HUES64 (cell line): Measurements from ENCODE around the gene SMYD3.

Experiments used
- H3K27ac ChIP-seq: 2 replicates; pipeline ENCODE4 v1.7.0; 2013; ENCODE audit warnings: low read depth, low read length, inconsistent platforms
- H3K27me3 ChIP-seq: 2 replicates; pipeline ENCODE4 v1.6.1; 2013; ENCODE audit warnings: mild to moderate bottlenecking, low read length; ENCODE audit not compliant: insufficient read depth
- H3K36me3 ChIP-seq: 2 replicates; pipeline ENCODE4 v1.6.1; 2013; ENCODE audit warnings: mild to moderate bottlenecking, low read length; ENCODE audit not compliant: insufficient read depth
- H3K4me1 ChIP-seq: 2 replicates; pipeline ENCODE4 v1.6.1; 2013; ENCODE audit warnings: mild to moderate bottlenecking, low read length, moderate library complexity; ENCODE audit not compliant: insufficient read depth
- H3K4me3 ChIP-seq: 2 replicates; pipeline ENCODE4 v1.5.1; 2013; ENCODE audit warnings: mild to moderate bottlenecking, low read length, moderate library complexity
- H3K9ac ChIP-seq: 2 replicates; pipeline ENCODE4 v1.6.1; 2013; ENCODE audit warnings: mild to moderate bottlenecking, low read depth, low read length
- H3K9me3 ChIP-seq: 2 replicates; pipeline ENCODE4 v1.6.1; 2013; ENCODE audit warnings: low read depth, low read length; ENCODE audit not compliant: insufficient read depth
- WGBS: fragments of 150-250, 120-280 bp; methylation state at CpG from one replicate; pipeline ENCODE4 v1.1.7; 2013; ENCODE audit warnings: missing lambda C conversion rate; 5-methylcytosine and 5-hydroxymethylcytosine counted together

The SMYD3 gene

GRCh38 chr1:246460406-246460805, 46.7 kb downstream of the SMYD3 start:
- Histone ChIP-seq H3K9me3 (no peaks in the 10 kb centered on the region), H3K27ac (no peak overlapping the region), H3K27me3 (no peaks in the 10 kb centered on the region), H3K9ac (no peak overlapping the region), H3K4me3 (no peak overlapping the region), H3K4me1 (no peaks in the 10 kb centered on the region), H3K36me3 (no peaks in the 10 kb centered on the region)
- WGBS = 100% methylated on average over 1 of the region's 1 CpG

GRCh38 chr1:246459221-246459620, 47.9 kb downstream of the SMYD3 start:
- WGBS = 89% methylated on average over 14 of the region's 14 CpGs
- no peaks in the 10 kb centered on the region for H3K27me3 ChIP-seq
- no peaks in the 10 kb centered on the region for H3K36me3 ChIP-seq
- H3K9ac ChIP-seq = no peak overlapping the region
- H3K27ac ChIP-seq = no peak overlapping the region
- no peaks in the 10 kb centered on the region for H3K4me1 ChIP-seq
- no peaks in the 10 kb centered on the region for H3K9me3 ChIP-seq
- H3K4me3 ChIP-seq = no peak overlapping the region

GRCh38 chr1:246455476-246455875, 51.6 kb downstream of the SMYD3 start:
- no peaks in the 10 kb centered on the region for H3K36me3 ChIP-seq
- 86% methylated on average over 1 of the region's 1 CpG for WGBS
- H3K27ac ChIP-seq = no peak overlapping the region
- H3K4me3 ChIP-seq = no peak overlapping the region
- no peaks in the 10 kb centered on the region for H3K4me1 ChIP-seq
- H3K9me3 ChIP-seq = no peaks in the 10 kb centered on the region
- no peak overlapping the region for H3K9ac ChIP-seq
- H3K27me3 ChIP-seq = no peaks in the 10 kb centered on the region

DNA sequence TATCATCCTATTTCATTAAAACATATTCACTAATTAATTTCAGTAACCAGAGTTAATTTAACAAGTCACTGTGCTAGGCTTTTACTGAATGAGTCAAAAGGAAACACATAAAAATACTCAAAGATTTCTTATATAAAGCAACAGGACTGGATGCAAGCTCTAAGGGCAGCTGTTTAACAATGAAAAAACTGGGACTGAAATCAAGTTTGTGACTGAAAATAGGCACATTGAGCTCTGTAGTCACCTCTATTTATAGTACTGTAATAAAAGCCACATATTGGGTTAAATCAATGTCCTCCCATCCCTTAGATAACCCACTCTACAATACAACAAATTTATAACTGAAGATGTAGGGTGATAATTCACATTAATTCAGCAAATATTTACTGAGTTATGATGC, 52.4 kb downstream of the SMYD3 start:
- no peaks in the 10 kb centered on the region for H3K4me1 ChIP-seq

GRCh38 chr1:246450611-246451251, 56.3 kb downstream of the SMYD3 start:
- no peaks in the 10 kb centered on the region; the same call in 1 of the 2 replicates for H3K4me1 ChIP-seq
- no peaks in the 10 kb centered on the region for H3K9me3 ChIP-seq
- no peak overlapping the region for H3K27ac ChIP-seq
- H3K9ac ChIP-seq = no peak overlapping the region
- 96% methylated on average over 5 of the region's 6 CpGs for WGBS
- H3K36me3 ChIP-seq = no peaks in the 10 kb centered on the region
- H3K4me3 ChIP-seq = no peak overlapping the region
- no peaks in the 10 kb centered on the region for H3K27me3 ChIP-seq

More for the DNA sequence above, 52.4 kb downstream of the SMYD3 start:
- Histone ChIP-seq H3K9ac (no peak overlapping the region), H3K4me3 (no peak overlapping the region), H3K36me3 (no peaks in the 10 kb centered on the region), H3K27ac (no peak overlapping the region), H3K27me3 (no peaks in the 10 kb centered on the region), H3K9me3 (no peaks in the 10 kb centered on the region)

DNA sequence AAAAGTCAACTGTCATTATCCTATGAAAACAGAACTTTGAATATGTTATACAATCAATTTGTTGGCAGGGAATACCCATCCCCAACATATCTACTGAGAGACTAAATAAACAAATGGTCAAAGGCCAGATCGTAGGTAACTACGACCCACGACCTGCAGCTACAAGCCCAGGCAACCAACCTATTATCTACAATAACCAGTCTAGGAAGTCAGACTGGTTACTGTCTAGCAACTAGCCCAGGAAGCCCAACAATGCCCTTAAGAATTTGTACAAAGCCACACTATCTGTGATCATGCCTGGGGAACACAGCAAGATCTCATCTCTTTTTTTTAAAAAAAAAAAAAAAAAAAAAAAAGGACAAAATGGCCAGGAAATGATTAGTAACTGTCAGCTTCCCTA, 58.7 kb downstream of the SMYD3 start:
- 89% methylated on average over 3 of the region's 3 CpGs for WGBS
- no peak overlapping the region for H3K27ac ChIP-seq
- H3K9me3 ChIP-seq = no peaks in the 10 kb centered on the region
- H3K4me1 ChIP-seq = no peaks in the 10 kb centered on the region; the same call in 1 of the 2 replicates
- H3K9ac ChIP-seq = no peak overlapping the region
- no peaks in the 10 kb centered on the region for H3K27me3 ChIP-seq
- H3K4me3 ChIP-seq = no peak overlapping the region
- no peaks in the 10 kb centered on the region for H3K36me3 ChIP-seq

GRCh38 chr1:246447501-246447900, 59.6 kb downstream of the SMYD3 start:
- 93% methylated on average over 2 of the region's 2 CpGs for WGBS
- H3K27ac ChIP-seq = no peak overlapping the region
- no peak overlapping the region for H3K9ac ChIP-seq
- H3K9me3 ChIP-seq = no peaks in the 10 kb centered on the region
- H3K27me3 ChIP-seq = no peaks in the 10 kb centered on the region
- no peaks in the 10 kb centered on the region for H3K36me3 ChIP-seq
- H3K4me1 ChIP-seq = no peaks in the 10 kb centered on the region; the same call in 1 of the 2 replicates
- H3K4me3 ChIP-seq = no peak overlapping the region

DNA sequence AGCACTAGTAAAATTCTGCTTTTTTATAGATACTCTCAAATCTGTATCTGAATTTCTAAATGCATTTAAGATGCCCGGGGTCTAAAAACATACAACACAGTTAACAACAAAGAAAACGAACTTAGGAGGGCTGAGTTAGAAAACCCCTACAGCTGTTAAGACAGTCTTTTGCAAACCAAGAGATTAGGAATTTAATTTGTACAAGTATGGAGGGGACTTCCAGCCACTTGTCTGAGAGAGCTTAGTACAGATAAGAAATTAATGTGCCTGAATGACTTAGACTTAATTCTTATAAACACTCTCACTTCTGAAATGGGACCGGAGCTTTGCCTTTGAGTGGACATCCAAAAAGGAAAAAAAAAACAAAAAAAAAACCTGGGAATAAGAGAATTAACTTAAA, 61.6 kb downstream of the SMYD3 start:
- H3K9ac ChIP-seq = no peak overlapping the region
- no peaks in the 10 kb centered on the region for H3K27me3 ChIP-seq
- no peaks in the 10 kb centered on the region; the same call in 1 of the 2 replicates for H3K4me1 ChIP-seq
- 92% methylated on average over 2 of the region's 3 CpGs for WGBS
- no peaks in the 10 kb centered on the region for H3K36me3 ChIP-seq
- no peak overlapping the region for H3K27ac ChIP-seq
- no peak overlapping the region for H3K4me3 ChIP-seq
- no peaks in the 10 kb centered on the region for H3K9me3 ChIP-seq

DNA sequence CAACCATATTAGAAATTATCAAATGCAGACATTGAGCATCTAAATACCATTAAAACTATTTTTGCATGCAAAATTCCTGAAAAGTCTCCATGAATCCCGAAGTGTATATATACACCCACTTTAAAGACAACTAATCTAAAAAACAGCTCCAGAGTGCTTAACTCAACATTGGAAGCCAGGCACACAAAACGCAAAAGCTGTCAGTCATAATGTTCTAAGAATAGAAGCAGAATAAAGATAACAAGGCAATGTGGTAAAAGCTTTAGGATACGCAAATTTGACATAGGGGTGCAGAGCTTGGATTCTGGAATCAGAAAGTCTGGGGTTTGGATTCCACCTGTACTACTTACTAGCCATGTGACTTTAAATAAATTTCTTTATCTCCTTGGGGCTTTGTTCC, 62.5 kb downstream of the SMYD3 start:
- Histone ChIP-seq H3K9ac (no peak overlapping the region), H3K4me1 (no peaks in the 10 kb centered on the region; the same call in 1 of the 2 replicates), H3K36me3 (no peaks in the 10 kb centered on the region), H3K4me3 (no peak overlapping the region), H3K27me3 (no peaks in the 10 kb centered on the region), H3K9me3 (no peaks in the 10 kb centered on the region), H3K27ac (no peak overlapping the region)
- WGBS = 95% methylated on average over 3 of the region's 3 CpGs

- H3K27me3 ChIP-seq = no peaks in the 10 kb centered on the region
- no peak overlapping the region for H3K27ac ChIP-seq
- no peaks in the 10 kb centered on the region for H3K36me3 ChIP-seq
- H3K9me3 ChIP-seq = peaks cover 4% of the 10 kb centered on the region; the same call in 1 of the 2 replicates
- peaks cover 26% of the 10 kb centered on the region for H3K4me1 ChIP-seq
- no CpG with 5 or more reads among the region's 3 CpGs for WGBS
- H3K9ac ChIP-seq = no peak overlapping the region
- no peak overlapping the region for H3K4me3 ChIP-seq
Observed at GRCh38 chr1:246437961-246438360, 69.1 kb downstream of the SMYD3 start.

- Histone ChIP-seq H3K4me1 (peaks cover 26% of the 10 kb centered on the region), H3K27me3 (no peaks in the 10 kb centered on the region), H3K9me3 (peaks cover 4% of the 10 kb centered on the region; the same call in 1 of the 2 replicates), H3K4me3 (no peak overlapping the region), H3K9ac (0 out of 2 replicates have a peak overlapping the region, but pooled peaks have one; percentile 18), H3K27ac (peak overlapping the region; percentile 87), H3K36me3 (no peaks in the 10 kb centered on the region)
- 61% methylated on average over 5 of the region's 6 CpGs for WGBS
Observed at GRCh38 chr1:246435421-246436041, 71.5 kb downstream of the SMYD3 start.
